GM12878 (cell line): Measurements from ENCODE around the gene FAM89A. TPM values are rescaled to one million over a fixed set of nuclear protein-coding genes. Genes with fewer than 3 reads are reported as not detected.

Experiments used
- HSF1 ChIP-seq: fragments of 150-350 bp; IDR thresholded peaks from 2 replicates; pipeline ENCODE4 v1.6.1; 2014; ENCODE audit warnings: mild to moderate bottlenecking, low read depth, low read length
- NFYA ChIP-seq: IDR thresholded peaks from 2 replicates; pipeline ENCODE4 v1.6.1; 2011; ENCODE audit warnings: low read depth, mild to moderate bottlenecking, low read length, improper control_type of control experiment, borderline replicate concordance
- NRF1 ChIP-seq: conservative IDR thresholded peaks from 2 replicates; pipeline ENCODE4 v1.6.1; 2011; ENCODE audit warnings: mild to moderate bottlenecking, low read depth, low read length, improper control_type of control experiment
- SPI1 ChIP-seq: IDR thresholded peaks from 2 replicates; pipeline ENCODE4 v1.6.1; 2011; ENCODE audit warnings: low read depth, mild to moderate bottlenecking, low read length, moderate library complexity, borderline replicate concordance; ENCODE audit not compliant: insufficient read depth
- SREBF2 ChIP-seq: IDR thresholded peaks from 2 replicates; pipeline ENCODE4 v1.6.1; 2012; ENCODE audit warnings: mild to moderate bottlenecking, low read length
- ZBTB11 ChIP-seq: fragments of 450-650 bp; formaldehyde crosslinking; IDR thresholded peaks from 2 replicates; pipeline ENCODE4 v1.5.0; 2022; ENCODE audit warnings: mild to moderate bottlenecking, missing genetic modification characterization
- ZBTB4 ChIP-seq: fragments of 450-650 bp; formaldehyde crosslinking; IDR thresholded peaks from 2 replicates; pipeline ENCODE4 v1.4.0; 2022; ENCODE audit warnings: mild to moderate bottlenecking, moderate library complexity
- polyA plus RNA-seq, 11 experiments: library from polyadenylated mRNA; depleted of rRNA in 4 of 11; unstranded in 6 of 11; stranded (reverse) in 5 of 11; fragments of >200 nt; fragmentation: Nextera tagmentation in 4 of 11; fragmentation: Illumina TruSeq in 1 of 11; extraction: Ambion mirVana in 4 of 11; extraction: Trizol in 1 of 11; gene quantifications; 1 replicate in 1 of 11; 2 replicates in 10 of 11; pipeline versions ENCODE4 v1.2.1 to v1.2.3, GENCODE V29; 2011 to 2016; ENCODE audit warnings: inconsistent platforms in 2 of 11, missing spikeins in 2 of 11, low read depth in 1 of 11
- total RNA-seq, 4 experiments: library from RNA; depleted of rRNA in 3 of 4; stranded (reverse); fragments of >200 nt in 3 of 4; fragmentation: Illumina TruSeq in 1 of 4; extraction: Trizol in 1 of 4; gene quantifications; 2 replicates each; pipeline versions ENCODE4 v1.2.1 to v1.2.3, GENCODE V29; 2013 to 2021

Gene FAM89A
- total and polyA plus RNA-seq, 10 of the 15 experiments (the other 5 are each of a cell fraction or from before 2014, with no cell fraction given), result 0.06 to 0.72 (median 0.14) TPM; not detected in 4

GRCh38 chr1:231000639-231001038 lies 39.4 kb downstream of the FAM89A start (continued):
- TF ChIP-seq ZBTB11 (CRISPR knock-in tag) (no peak), HSF1 (no peak), NFYA (no peak), ZBTB4 (CRISPR knock-in tag) (no peak), SPI1 (no peak), SREBF2 (no peak), NRF1 (no peak)
